ENCODE data around the gene LMAN2L.
"Not testable (repeated sequence)": the region's sequence is repeated elsewhere in the genome, so short reads cannot be mapped to it uniquely, and the experiment has no call there.

LMAN2L gene

GRCh38 chr2:96687711-96688640 is 51.9 kb downstream of the LMAN2L start:
- DNase-seq (ENCODE audit: low spot score): no peak

GRCh38 chr2:96687266-96687665 is 52.6 kb downstream of the LMAN2L start:
- no peak for DNase-seq (ENCODE audit: low spot score)

DNA sequence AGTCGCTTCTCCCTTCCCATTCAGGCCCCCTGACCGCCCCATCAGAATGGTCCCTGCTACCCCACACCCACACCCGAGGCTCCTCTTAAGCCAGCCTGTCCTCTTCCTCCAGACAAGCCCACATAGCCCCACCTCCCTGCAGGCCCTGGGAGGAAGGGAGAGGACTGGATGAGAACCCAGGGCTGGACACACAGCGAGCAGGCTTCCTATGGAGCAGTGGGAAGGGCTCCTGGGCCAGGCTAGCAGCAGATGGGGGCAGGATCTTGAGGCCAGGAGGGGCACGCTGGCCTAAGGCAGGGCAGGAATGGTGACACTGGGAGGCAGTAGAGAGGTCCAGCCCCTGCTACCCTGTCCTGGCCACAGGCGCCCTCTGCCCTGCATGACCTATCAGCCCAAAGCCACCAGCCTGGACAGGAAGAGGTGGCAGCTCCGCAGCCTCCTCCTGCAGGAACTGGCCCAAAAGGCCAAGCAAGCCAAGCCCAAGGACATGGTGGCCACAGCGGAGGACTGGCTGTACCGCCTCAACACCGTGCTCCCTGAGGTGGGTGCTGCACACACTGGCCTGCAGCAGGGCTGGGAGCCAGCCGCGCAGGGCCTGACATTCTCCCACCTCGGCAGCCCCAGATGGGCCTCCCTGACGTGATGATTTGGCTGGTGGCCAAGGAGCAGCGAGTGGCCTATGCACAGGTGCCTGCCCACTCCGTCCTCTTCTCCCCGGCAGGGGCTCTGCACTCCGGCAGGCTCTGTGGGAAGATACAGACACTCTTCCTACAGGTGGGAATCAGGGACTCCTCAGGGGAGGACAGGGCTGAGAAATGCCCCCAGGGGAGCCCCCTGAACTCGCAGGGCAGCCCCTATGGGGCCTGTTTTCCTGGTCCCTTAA is 54.0 kb downstream of the LMAN2L start:
- DNase-seq (ENCODE audit: low spot score): no peak

GRCh38 chr2:96684883-96685576 is 54.8 kb downstream of the LMAN2L start:
- no peak for DNase-seq (ENCODE audit: low spot score)

DNA sequence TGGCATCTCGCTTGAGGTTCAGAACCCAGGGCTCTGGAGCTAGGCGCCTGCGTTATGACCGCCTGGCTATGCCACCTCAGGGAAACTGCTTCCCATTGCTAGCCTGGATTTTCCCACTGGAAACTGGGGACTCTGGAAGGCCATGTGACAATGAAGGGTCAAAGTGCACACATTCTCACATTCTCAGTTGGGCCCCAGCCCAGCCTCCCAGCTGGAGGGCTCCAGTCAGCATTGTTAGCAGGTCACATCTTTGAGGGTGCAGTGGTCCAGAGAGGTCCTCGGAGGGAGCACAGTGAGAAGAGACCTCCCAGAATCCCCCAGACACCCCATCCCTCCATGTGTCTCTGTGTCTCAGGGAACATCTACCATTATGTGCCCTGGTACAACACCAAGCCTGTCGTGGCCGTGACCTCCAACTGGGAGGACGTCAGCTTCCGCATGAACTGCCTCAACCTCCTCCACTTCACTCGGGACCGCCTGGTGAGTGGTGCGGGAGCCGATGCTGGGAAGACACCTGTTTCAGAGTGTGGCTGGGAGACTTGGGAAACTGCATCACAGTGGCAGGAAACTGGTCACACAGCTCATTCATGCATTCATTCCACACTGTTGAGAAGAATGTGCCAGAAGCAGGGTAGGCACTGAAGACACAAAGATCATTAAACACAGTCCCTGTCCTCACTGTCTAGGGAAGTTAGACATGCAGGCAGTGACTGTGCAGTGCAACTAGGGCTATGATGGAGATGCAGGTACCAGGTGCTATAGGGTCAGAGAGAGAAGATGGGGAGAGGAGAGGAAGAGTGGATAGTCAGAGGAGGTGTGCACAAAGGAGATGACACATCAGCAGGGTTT is 55.7 kb downstream of the LMAN2L start:
- no peak for DNase-seq (ENCODE audit: low spot score)

GRCh38 chr2:96683307-96683706 is 56.6 kb downstream of the LMAN2L start:
- no peak for DNase-seq (ENCODE audit: low spot score)

GRCh38 chr2:96681540-96681939 is 58.3 kb downstream of the LMAN2L start:
- no peak for DNase-seq (ENCODE audit: low spot score)

GRCh38 chr2:96680561-96681141 is 59.2 kb downstream of the LMAN2L start:
- no peak for DNase-seq (ENCODE audit: low spot score)

DNA sequence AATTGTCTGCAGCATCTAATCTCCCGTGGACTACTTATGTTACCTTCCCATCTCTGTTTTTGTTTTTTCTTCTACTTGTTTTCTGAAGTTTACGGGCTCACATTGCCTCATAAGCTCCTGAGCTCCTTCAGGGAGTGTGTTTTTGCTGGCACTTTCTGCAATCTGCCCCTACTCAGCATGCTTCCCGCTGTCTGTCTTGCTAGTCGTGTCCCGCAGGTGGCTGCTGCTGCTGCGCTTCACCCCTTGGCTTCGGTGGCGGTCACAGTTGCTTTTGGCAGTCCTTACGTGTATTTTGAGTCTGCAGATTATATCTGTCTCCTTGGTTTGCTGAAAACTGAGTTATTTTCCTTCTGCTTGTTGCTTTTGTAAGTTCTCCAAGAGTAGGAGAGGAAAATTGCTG is 60.0 kb downstream of the LMAN2L start:
- no peak for DNase-seq (ENCODE audit: low spot score)

- no peak for DNase-seq (ENCODE audit: low spot score)
Observed at GRCh38 chr2:96669539-96670215, 70.2 kb downstream of the LMAN2L start.

DNA sequence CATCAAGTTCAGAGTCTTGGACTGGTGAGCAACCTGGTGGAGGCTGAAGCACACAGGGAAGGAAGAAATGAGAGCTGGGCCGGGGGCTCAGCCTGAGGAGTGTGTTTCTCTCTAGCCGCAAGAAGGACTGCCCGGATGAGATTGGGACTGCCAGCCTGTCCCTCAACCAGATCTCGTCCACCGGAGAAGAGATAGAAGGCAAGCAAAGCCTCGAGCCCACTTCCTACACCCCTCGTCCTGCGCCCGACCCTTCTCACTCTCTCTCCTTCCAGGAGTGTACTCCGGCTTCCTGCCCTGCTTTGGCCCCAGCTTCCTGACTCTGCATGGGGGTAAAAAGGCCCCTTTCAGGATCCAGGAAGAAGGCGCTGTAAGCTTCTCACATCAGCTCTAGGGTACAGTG is 71.1 kb downstream of the LMAN2L start:
- no peak for DNase-seq (ENCODE audit: low spot score)

DNA sequence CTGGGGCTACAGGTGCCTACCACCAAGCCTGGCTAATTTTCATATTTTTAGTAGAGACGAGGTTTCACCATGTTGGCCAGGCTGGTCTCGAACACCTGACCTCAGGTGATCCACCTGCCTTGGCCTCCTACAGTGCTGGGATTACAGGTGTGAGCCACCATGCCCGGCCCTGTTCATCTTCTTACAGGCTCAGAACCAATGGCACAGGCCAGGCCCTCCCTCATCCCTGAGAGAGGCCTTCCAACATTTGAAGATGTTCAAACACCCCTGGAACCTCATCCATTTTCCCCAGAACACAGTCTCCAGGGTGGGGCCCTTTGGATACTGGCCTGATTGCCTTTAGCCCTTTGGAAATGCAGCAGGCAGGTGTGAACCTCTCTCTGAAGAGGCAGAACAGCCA is 74.1 kb downstream of the LMAN2L start:
- not testable (repeated sequence) for DNase-seq (ENCODE audit: low spot score)

- no peak for DNase-seq (ENCODE audit: low spot score)
Observed at GRCh38 chr2:96665083-96665569, 74.7 kb downstream of the LMAN2L start.

GRCh38 chr2:96664366-96664925 is 75.4 kb downstream of the LMAN2L start:
- no peak for DNase-seq (ENCODE audit: low spot score)

DNA sequence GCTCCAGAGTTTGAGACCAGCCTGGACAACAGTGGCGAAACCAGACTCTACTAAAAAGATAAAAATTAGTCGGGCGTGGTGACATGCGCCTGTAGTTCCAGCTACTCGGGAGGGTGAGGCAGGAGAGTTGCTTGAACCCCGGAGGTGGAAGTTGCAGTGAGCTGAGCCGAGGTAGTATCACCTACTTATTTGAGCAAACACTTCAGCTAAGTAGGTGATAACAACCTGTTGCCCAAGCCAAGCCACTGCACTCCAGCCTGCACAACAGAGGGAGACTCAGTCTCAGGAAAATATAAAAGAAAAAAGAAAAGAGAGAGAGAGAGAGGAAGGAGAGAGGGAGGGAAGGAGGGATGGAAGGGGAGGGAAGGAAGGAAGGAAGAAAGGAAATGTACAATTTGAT is 76.0 kb downstream of the LMAN2L start:
- DNase-seq (ENCODE audit: low spot score): no peak

- no peak for DNase-seq (ENCODE audit: low spot score)
Observed at GRCh38 chr2:96663177-96663576, 76.7 kb downstream of the LMAN2L start.

GRCh38 chr2:96662360-96662759 is 77.5 kb downstream of the LMAN2L start:
- no peak for DNase-seq (ENCODE audit: low spot score)

- no peak for DNase-seq (ENCODE audit: low spot score)
Observed at GRCh38 chr2:96661324-96661723, 78.5 kb downstream of the LMAN2L start.

DNA sequence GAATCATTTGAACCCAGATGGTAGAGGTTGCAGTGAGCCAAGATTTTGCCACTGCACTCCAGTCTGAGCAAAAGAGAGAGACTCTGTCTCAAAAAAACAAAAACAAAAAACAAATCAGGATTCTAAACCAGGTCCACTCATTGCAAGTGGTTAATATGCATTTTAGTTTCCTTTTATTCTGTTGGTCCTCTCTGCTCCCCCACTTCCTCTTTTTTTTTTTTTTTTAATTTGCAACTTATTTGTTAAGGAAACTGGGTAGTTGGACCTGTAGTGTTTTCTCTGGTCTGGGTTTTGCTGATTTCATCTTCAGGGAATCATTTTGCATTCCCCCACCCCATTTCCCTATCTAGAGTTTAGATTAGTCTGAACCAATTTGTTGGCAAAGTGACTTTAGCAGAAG is 83.3 kb downstream of the LMAN2L start:
- DNase-seq (ENCODE audit: low spot score): no peak
